GM12878 (cell line): ENCODE measurements around the gene KRTAP10-10.

Experiments used
- BCL11A ChIP-seq: IDR thresholded peaks from 2 replicates; pipeline ENCODE4 v1.6.1; 2011; ENCODE audit warnings: low read depth, low read length
- CBFB ChIP-seq: IDR thresholded peaks from 2 replicates; pipeline ENCODE4 v1.6.1; 2016; ENCODE audit warnings: antibody characterized with exemption, low read depth
- CBX3 ChIP-seq: fragments of 200-600 bp; sonication (generic); IDR thresholded peaks from 2 replicates; pipeline ENCODE4 v1.6.1; 2016; ENCODE audit warnings: low read depth, borderline replicate concordance
- CHD2 ChIP-seq: IDR thresholded peaks from 2 replicates; pipeline ENCODE4 v1.6.1; 2011; ENCODE audit warnings: low read depth, low read length, improper control_type of control experiment, borderline replicate concordance
- CREB1 ChIP-seq: IDR thresholded peaks from 2 replicates; pipeline ENCODE4 v1.6.1; 2012; ENCODE audit warnings: low read depth, mild to moderate bottlenecking, inconsistent platforms
- POLR2AphosphoS5 ChIP-seq: IDR thresholded peaks from 2 replicates; pipeline ENCODE4 v1.6.1; 2011; ENCODE audit warnings: mild to moderate bottlenecking, low read length, inconsistent platforms
- SREBF2 ChIP-seq: IDR thresholded peaks from 2 replicates; pipeline ENCODE4 v1.6.1; 2012; ENCODE audit warnings: mild to moderate bottlenecking, low read length
- TF ChIP-seq, protein P1 (sequence below), 3 experiments: IDR thresholded peaks in 2 of 3; conservative IDR thresholded peaks in 1 of 3; 2 replicates each; pipeline ENCODE4 v1.5.1; 2011; ENCODE audit warnings: low read depth in 3 of 3, low read length in 3 of 3, mild to moderate bottlenecking in 3 of 3, control low read depth in 2 of 3, moderate library complexity in 2 of 3, inconsistent platforms in 1 of 3, mixed read lengths in 1 of 3; ENCODE audit not compliant: control insufficient read depth in 2 of 3, insufficient read depth in 1 of 3; ENCODE audit errors: extremely low read depth in 1 of 3

DNA sequence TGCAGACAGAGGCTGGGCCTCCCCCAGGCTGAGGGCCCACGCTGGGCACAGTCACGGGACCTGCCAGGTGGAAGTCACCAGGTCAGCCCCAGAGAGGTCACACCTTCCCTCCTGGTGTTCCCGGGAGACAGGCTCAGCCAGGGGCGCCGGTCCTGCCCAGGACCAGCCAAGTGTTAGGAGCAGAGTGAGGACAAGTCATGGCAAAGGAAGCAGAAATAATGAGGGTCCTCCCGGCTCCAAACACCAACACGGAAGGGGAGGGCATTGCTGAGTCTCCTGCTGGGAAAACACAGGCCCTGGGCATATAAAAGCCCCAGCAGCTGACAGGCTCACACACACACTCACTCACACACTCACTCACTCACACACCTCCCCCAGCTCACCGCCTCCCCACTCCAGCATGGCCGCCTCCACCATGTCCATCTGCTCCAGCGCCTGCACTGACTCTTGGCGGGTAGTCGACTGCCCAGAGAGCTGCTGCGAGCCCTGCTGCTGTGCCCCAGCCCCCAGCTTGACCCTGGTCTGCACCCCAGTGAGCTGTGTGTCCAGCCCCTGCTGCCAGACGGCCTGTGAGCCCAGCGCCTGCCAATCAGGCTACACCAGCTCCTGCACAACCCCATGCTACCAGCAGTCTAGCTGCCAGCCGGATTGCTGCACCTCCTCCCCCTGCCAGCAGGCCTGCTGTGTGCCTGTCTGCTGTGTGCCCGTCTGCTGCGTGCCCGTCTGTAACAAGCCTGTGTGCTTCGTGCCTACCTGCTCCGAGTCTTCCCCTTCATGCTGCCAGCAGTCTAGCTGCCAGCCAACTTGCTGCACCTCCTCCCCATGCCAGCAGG, at the start of gene KRTAP10-10:
- TF ChIP-seq, protein P1, sequence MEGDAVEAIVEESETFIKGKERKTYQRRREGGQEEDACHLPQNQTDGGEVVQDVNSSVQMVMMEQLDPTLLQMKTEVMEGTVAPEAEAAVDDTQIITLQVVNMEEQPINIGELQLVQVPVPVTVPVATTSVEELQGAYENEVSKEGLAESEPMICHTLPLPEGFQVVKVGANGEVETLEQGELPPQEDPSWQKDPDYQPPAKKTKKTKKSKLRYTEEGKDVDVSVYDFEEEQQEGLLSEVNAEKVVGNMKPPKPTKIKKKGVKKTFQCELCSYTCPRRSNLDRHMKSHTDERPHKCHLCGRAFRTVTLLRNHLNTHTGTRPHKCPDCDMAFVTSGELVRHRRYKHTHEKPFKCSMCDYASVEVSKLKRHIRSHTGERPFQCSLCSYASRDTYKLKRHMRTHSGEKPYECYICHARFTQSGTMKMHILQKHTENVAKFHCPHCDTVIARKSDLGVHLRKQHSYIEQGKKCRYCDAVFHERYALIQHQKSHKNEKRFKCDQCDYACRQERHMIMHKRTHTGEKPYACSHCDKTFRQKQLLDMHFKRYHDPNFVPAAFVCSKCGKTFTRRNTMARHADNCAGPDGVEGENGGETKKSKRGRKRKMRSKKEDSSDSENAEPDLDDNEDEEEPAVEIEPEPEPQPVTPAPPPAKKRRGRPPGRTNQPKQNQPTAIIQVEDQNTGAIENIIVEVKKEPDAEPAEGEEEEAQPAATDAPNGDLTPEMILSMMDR (IDR thresholded peaks at IDR 0.05 in 2 of 3, conservative IDR thresholded peaks at IDR 0.05 in 1 of 3; ENCODE audit: control insufficient read depth in 2 of 3, extremely low read depth in 1 of 3, insufficient read depth in 1 of 3, low read depth in 3 of 3, low read length in 3 of 3) = no peak
- TF ChIP-seq BCL11A = no peak
- no peak for TF ChIP-seq SREBF2
- no peak for TF ChIP-seq CREB1
- TF ChIP-seq POLR2AphosphoS5 = no peak
- TF ChIP-seq CBFB = no peak
- no peak for TF ChIP-seq CBX3
- no peak for TF ChIP-seq CHD2
